Colonic mucosa (tissue), 4 donors: ENCODE data around the gene FRMD3. TPM values are rescaled to one million over a fixed set of nuclear protein-coding genes. Genes with fewer than 3 reads are reported as not detected.

Source experiments
- DNase-seq: peaks from one replicate; pipeline ENCODE4 v3.0.0-alpha.2; 2020
- H3K27ac ChIP-seq: fragments of 200-600 bp; one replicate; pipeline ENCODE4 v1.8.0; 2021
- H3K27me3 ChIP-seq: fragments of 200-600 bp; one replicate; pipeline ENCODE4 v1.8.0; 2021
- H3K36me3 ChIP-seq: fragments of 200-600 bp; one replicate; pipeline ENCODE4 v1.8.0; 2021
- H3K4me1 ChIP-seq: fragments of 200-600 bp; one replicate; pipeline ENCODE4 v1.8.0; 2021; ENCODE audit warnings: mild to moderate bottlenecking
- H3K4me3 ChIP-seq: fragments of 200-600 bp; one replicate; pipeline ENCODE4 v1.8.0; 2021
- H3K9ac ChIP-seq, 2 donors: one replicate each; pipeline ENCODE4 v1.7.0; 2013; ENCODE audit warnings: control low read depth in 2 of 2, low read depth in 2 of 2, low read length in 2 of 2
- H3K9me3 ChIP-seq: fragments of 200-600 bp; one replicate; pipeline ENCODE4 v1.8.0; 2021
- CTCF ChIP-seq: fragments of 200-600 bp; IDR thresholded peaks from one replicate; pipeline ENCODE4 v1.8.0; 2022; ENCODE audit warnings: antibody characterized with exemption, mild to moderate bottlenecking
- intact Hi-C: fragments of 100-400 bp; cut with DNase I; formaldehyde crosslinking; loops from one replicate; pipeline ENCODE4 v1.14.1; 2022
- total RNA-seq, 2 donors: library from RNA; stranded (reverse); fragmentation: NEBNext Ultra II Directional in 1 of 2; extraction: Animal tissue kit (Norgen Biotek cat#: 25700) in 1 of 2; gene quantifications; one replicate each; pipeline ENCODE4 v1.2.1, GENCODE V29; 2021
- donor health status: healthy.
- donor health status: DM: no; HTN: no; CAD: no.
- donor health status: DM: no; HTN: no; CAD: no.

The FRMD3 gene
- total RNA-seq, 2 donors from 2014 or later, result 14.7 to 21.3 TPM

DNA sequence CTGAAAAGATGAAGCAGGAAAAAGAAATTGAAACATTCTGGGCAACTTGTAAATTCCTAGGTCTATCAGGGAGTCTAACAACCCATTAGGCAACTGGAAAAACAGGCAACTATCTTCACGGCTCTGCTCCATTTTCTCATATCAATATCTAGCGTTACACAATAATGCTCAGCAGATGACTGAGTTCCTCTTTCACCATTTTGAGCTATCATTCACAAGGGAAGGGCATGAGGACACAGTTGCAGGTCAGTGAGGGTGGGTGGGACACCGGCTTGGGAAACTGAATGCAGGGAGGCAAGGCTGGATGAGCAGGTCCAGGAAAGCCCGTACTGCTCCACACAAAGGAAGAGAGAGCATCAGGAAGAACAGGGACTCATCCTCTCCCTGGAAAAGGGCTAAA, 67.0 kb downstream of the FRMD3 start:
- no peaks in the 10 kb centered on the region for H3K36me3 ChIP-seq
- H3K4me1 ChIP-seq, result peaks cover 15% of the 10 kb centered on the region
- DNase-seq, result no peak
- H3K9ac ChIP-seq, result no peak overlapping the region
- no peak for TF ChIP-seq CTCF
- intact Hi-C loops, result no loop called here
- H3K4me3 ChIP-seq, result no peak overlapping the region
- H3K9me3 ChIP-seq, result no peaks in the 10 kb centered on the region
- no peaks in the 10 kb centered on the region for H3K27me3 ChIP-seq
- peak overlapping the region; percentile 49 for H3K27ac ChIP-seq

DNA sequence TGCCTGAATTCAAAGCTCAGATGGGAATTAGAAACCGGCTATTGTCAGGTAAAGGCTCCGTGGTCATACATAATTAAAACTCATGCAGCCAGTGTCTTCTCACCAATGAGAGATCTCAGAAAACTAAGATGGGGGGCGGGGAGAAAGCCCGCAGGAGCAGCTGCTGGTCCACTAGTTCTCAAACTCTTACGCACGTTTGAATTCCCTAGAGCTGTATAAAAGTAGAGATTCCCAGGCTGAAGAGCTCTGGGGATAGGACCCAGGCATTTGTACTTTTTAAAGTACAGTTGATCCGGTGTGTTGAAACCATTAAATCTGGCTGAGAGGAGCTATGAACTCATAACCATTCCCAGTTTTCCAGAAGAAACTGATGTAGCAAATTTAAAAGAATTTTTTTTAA, 68.5 kb downstream of the FRMD3 start:
- Histone ChIP-seq H3K27ac (no peak overlapping the region), H3K36me3 (no peaks in the 10 kb centered on the region), H3K4me1 (peaks cover 15% of the 10 kb centered on the region), H3K4me3 (no peak overlapping the region), H3K9me3 (no peaks in the 10 kb centered on the region), H3K27me3 (no peaks in the 10 kb centered on the region), H3K9ac (no peak overlapping the region)
- TF ChIP-seq CTCF, result no peak
- no peak for DNase-seq
- intact Hi-C loops, result no loop called here

- Histone ChIP-seq H3K4me3 (no peak overlapping the region), H3K9me3 (no peaks in the 10 kb centered on the region), H3K9ac (no peak overlapping the region), H3K27ac (no peak overlapping the region), H3K27me3 (no peaks in the 10 kb centered on the region), H3K4me1 (peaks cover 15% of the 10 kb centered on the region), H3K36me3 (no peaks in the 10 kb centered on the region)
- intact Hi-C loops, result no loop called here
- DNase-seq, result no peak
- TF ChIP-seq CTCF, result no peak
Observed at GRCh38 chr9:83468821-83469220, 69.4 kb downstream of the FRMD3 start.

GRCh38 chr9:83466877-83467276, 71.3 kb downstream of the FRMD3 start:
- TF ChIP-seq CTCF, result no peak
- intact Hi-C loops, result no loop called here
- peaks cover 7% of the 10 kb centered on the region for H3K4me1 ChIP-seq

DNA sequence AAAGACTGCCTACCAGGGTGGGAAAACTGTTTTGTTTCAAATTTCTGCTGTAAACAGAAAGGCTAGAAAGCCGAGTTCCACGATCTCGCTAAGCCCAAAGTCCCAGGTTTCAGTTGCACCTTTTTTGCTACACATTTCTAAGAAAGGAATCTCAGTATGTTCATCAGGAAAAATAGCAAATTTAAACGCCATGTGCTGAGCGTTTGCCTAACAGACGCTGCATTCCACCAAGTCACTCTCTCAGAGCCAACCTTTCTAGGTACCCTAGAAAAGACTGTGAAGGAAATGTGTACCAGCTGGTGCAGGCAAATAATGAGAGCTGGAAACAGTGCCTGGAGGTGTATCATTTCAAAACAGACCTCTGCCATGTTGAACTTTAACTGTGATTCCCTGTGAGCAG, 71.8 kb downstream of the FRMD3 start:
- Histone ChIP-seq H3K27ac (no peak overlapping the region), H3K36me3 (no peaks in the 10 kb centered on the region), H3K9me3 (no peaks in the 10 kb centered on the region), H3K9ac (no peak overlapping the region), H3K4me1 (peaks cover 1% of the 10 kb centered on the region), H3K27me3 (no peaks in the 10 kb centered on the region), H3K4me3 (no peak overlapping the region)
- intact Hi-C loops, result no loop called here
- no peak for TF ChIP-seq CTCF
- DNase-seq, result no peak

More at GRCh38 chr9:83466877-83467276, 71.3 kb downstream of the FRMD3 start:
- H3K9me3 ChIP-seq, result no peaks in the 10 kb centered on the region
- no peaks in the 10 kb centered on the region for H3K27me3 ChIP-seq
- no peak overlapping the region for H3K27ac ChIP-seq
- H3K36me3 ChIP-seq, result no peaks in the 10 kb centered on the region
- H3K9ac ChIP-seq, result no peak overlapping the region
- no peak overlapping the region for H3K4me3 ChIP-seq
- no peak for DNase-seq

DNA sequence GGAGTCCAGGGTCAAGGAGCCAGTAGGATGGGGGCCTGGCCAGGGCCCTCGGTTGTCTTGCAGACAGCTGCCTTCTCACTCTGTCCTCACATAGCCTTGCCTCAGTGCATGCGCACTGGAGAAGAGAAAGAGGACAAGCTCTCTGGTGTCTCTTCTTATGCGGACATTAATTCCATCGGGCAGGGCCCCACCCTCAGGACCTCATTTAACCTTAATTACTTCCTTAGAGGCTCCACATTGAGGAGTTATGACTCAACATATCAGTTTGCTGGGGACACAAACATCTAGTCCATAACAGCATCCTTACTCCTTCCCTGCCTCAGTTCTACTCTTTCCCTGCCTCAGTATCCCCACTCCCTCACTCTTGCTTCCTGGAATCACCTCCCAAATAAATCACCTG, 78.4 kb downstream of the FRMD3 start:
- Histone ChIP-seq H3K4me1 (no peaks in the 10 kb centered on the region), H3K36me3 (no peaks in the 10 kb centered on the region), H3K9me3 (no peaks in the 10 kb centered on the region), H3K4me3 (no peak overlapping the region), H3K27ac (no peak overlapping the region), H3K9ac (no peak overlapping the region), H3K27me3 (no peaks in the 10 kb centered on the region)
- no peak for TF ChIP-seq CTCF
- intact Hi-C loops, result no loop called here
- no peak for DNase-seq
